ENCODE data around the gene EVI5. TPM values are rescaled to one million over a fixed set of nuclear protein-coding genes. Genes with fewer than 3 reads are reported as not detected.
"Not testable (repeated sequence)": the region's sequence is repeated elsewhere in the genome, so short reads cannot be mapped to it uniquely, and the experiment has no call there.

The EVI5 gene
- total RNA-seq, 1 donor from 2014 or later = 3.5 TPM

DNA sequence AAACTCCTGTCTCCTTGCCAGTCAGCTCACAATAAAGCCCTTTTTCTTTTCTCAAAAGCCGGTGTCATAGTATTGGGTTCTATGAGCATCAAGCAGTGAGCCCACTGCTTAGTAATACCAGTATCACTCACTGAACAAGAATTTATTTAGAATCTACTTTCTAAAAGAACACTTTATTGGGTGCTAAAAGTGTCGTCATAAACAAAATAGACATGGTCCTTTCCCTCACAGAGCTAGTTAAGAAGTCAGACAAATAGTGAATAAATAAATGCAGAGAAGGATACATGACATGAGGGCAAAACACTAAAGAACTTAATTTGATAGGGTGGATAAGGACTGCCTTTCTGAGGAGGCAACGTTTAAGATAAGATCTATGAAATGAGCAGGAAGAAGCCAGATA lies 32.2 kb downstream of the EVI5 start:
- intact Hi-C loops (cut with micrococcal nuclease) = no loop called here

DNA sequence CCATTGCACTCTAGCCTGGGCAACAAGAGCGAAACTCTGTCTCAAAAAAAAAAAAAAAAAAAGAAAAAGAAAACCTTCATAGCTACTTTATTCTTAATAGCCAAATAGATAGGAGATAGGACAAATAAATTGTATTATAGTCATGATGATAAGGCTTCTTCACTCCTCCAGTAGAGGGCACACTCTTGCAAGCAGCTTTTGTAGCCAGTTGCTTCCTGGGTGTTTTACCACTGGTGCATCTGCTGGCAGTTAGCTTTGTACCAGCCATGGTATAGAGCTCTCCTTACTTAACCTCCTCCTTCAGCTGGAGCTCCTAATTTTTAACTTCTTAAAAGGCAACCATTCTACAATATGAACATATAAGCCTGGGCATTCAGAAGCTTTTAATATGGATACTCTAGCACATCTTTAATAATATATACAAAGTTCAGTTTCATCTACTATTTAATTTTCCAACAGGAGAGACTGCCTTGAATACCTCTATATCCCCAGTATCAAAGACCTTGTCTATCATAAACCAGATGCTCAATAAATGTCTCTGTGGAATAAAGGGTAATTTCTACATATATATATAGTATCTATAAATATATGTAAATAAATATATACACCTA lies 35.8 kb downstream of the EVI5 start:
- intact Hi-C loops (cut with micrococcal nuclease) = loop anchor here (1.0 kb wide), 1 partner anchor 69 kb away; no protein-coding TSS in a partner anchor

DNA sequence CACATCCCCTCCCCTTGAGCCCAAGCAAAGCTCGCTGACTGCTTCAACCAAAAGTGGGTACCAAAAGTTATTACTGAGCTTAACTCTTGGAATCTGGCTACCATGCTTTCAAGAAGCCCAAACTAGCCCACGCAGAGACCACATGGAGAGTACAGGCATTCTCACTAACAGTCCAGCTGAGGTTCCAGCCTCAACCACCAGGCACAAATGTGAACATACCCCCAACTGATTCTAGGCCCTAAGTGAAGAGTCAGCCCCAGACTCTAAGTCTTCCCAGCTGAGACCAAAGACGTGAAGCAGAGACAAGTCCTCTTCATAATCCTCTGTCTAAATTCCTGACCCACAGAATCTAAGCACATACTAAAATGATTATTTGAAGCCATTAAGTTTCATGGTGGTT lies 36.8 kb downstream of the EVI5 start:
- intact Hi-C loops (cut with micrococcal nuclease) = no loop called here

DNA sequence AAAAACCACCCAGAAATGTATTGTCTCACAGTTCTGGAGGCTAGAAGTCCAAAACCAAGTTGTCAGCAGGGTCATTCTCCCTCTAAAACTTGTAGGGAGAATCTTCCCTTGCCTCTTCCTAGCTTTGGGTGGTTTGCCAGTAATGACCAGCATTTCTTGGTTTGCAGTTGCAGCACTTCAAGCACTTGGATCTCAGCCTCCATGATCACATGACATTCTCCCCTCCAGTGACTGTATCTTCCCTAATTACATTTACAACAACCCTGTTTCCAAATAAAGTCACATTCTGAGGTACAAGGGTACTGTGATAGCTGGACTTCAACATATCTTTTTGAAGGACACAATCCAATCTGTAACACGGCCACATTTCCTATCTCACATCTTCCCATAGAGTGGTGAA lies 37.2 kb downstream of the EVI5 start:
- intact Hi-C loops (cut with micrococcal nuclease) = no loop called here

DNA sequence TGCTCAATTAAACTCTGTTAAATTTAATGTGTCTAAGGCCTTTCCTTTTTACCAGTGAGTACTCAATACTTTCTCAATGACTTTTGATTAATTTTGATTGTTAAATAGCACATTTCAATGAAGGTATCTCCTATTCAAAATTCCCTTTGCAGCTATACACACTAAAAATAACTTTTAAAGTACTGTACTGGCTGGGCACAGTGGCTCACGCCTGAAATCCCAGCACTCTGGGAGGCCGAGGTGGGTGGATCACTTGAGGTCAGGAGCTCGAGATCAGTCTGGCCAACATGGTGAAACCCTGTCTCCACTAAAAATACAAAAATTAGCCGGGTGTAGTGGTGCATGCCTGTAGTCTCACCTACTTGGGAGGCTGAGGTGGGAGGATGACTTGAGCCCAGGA lies 38.7 kb downstream of the EVI5 start:
- intact Hi-C loops (cut with micrococcal nuclease) = not testable (repeated sequence)

DNA sequence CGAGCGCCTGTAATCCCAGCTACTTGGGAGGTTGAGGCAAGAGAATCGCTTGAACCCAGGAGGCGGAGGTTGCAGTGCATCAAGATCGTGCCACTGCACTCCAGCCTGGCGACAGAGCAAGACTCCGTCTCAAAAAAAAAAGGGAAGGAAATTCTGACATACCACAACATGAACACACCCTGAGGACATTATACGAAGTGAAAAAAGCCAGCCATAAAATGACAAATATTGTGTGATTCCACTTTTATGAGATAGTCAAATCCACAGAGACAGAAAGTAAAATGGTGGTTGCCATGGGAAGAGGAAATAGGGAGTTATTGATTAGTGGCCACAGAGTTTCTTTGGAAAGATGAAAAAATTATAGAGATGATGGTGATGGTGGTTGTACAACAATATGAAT lies 41.7 kb downstream of the EVI5 start:
- intact Hi-C loops (cut with micrococcal nuclease) = no loop called here

DNA sequence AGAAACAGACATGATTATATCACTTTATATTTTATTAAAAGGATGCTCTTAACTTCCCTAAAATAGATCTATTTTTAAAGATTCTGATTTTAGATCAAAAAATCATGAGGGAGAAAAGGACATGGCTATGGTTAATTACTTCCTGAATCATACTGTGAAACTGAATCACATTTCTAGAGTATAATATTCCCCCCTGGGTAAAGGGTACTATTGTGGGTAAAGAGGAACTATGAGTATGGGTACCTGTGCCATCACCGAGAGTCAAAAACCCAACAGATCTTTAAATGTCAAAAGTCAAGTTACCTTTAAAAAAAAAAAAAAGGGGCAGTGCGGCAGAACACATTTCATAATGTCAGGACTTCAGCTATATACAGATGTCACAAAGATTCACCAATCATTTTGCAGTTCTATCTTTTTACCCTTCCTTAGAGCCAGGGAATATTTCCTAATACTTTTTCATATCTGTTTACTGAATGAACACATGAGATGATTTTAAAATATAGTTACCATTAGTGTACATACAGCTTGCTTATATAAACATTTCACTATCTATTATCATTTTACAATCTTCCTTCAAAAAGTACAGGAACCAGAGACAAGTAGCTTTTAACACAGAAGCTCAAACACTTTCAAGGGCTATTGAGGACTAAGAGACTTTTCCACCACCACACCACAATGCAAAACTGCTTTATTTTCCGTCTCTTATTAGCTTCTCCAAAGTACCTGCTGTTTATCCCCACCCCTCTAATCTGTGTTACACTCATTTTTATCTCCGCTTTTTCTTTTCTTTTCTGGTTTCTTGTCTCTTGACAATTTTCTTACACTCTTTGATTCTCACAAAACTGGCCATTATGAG lies 45.0 kb downstream of the EVI5 start:
- intact Hi-C loops (cut with micrococcal nuclease) = no loop called here

DNA sequence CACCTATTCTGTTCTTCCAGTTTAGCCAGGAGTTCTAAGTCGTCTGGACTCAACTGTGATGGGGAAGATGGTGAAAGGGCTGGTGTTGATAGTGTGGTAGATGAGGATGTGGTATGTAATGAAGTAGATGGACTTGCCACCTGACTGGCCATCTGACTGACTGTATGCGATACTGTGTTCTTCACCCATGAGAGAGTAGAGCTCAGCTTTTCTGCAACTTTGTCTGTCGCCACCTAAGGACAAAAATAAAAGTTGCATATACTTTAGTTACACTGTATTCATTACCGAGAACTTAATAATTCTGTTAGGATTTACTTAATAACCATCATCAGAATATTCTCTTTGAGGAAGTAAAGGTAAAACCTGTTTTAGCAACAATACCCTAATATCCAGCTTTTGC lies 48.5 kb downstream of the EVI5 start:
- intact Hi-C loops (cut with micrococcal nuclease) = no loop called here

DNA sequence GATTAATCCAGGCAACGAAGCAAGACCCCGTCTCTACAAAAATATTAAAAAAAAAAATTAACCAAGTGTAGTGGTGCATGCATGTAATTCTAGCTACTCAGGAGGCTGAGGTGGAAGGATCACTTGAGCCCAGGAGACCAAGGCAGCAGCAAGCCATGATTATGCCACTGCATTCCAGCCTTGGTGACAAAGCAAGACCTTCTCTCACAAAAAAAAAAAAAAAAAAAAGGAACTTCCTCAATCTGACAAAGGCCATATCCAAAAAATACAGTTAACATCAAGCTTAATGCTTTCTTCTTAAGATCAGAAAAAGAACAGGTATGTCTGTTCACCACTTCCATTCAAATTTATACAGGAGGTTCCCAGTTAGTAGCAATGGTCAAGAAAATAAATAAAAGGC lies 54.4 kb downstream of the EVI5 start:
- intact Hi-C loops (cut with micrococcal nuclease) = no loop called here

DNA sequence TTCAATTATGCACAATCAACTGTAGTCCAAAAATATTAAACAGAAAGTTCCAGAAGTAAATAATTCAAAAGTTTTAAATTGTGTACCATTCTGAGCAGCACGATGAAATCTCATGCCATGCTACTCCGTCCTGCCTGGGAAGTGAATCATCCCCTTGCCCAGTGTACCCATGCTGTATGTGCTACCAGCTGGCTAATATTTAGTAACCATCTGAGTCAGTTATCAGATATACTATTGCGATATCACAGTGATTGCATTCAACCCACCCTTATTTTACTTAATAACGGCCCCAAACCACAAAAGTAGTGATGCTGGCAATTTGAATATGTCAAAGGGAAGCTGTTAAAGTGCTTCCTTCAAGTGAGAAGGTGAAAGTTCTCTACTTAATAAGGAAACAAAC lies 56.2 kb downstream of the EVI5 start:
- intact Hi-C loops (cut with micrococcal nuclease) = no loop called here

DNA sequence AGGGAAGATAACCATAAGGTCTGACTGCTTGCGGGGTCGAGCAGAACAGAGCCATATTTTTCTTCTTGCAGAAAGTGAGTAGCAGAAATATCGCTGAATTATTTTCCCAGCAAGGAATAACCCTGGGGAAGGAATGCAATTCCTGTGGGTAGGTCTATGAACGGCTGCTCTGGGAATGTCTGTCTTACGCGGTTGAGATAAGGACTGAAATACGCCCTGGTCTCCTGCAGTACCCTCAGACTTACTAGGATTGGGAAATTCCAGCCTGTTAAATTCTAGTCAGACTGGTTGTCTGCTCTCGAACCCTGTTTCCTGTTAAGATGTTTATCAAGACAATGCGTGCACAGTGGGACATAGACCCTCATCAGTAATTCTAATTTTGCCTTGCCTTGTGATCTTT lies 61.2 kb downstream of the EVI5 start:
- intact Hi-C loops (cut with micrococcal nuclease) = not testable (repeated sequence)

DNA sequence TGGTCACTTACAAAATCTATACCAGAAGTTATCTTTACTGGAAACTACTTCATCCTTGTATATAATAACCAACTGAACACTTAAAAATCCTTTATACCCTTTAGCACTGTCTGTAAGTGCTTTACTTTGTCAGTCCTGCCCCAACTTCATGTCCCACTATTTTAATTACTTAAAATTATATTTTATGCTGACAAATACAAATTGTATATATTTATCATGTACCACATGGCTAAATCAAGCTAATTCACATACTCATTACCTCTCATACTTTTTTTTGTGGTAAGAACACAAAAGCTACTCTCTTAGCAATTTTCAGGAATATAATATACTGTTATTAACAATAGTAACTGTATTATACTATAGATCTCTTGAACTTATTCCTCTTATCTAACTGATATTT lies 63.0 kb downstream of the EVI5 start:
- intact Hi-C loops (cut with micrococcal nuclease) = no loop called here

DNA sequence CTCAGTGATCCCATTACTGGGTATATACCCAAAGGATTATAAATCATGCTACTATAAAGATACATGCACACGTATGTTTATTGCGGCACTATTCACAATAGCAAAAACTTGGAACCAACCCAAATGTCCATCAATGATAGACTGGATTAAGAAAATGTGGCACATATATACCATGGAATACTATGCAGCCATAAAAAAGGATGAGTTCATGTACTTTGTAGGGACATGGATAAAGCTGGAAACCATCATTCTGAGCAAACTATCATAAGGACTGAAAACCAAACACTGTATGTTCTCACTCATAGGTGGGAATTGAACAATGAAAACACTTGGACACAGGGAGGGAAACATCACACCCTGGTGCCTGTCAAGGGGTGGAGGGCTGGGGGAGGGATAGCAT lies 63.8 kb downstream of the EVI5 start:
- intact Hi-C loops (cut with micrococcal nuclease) = not testable (repeated sequence)

DNA sequence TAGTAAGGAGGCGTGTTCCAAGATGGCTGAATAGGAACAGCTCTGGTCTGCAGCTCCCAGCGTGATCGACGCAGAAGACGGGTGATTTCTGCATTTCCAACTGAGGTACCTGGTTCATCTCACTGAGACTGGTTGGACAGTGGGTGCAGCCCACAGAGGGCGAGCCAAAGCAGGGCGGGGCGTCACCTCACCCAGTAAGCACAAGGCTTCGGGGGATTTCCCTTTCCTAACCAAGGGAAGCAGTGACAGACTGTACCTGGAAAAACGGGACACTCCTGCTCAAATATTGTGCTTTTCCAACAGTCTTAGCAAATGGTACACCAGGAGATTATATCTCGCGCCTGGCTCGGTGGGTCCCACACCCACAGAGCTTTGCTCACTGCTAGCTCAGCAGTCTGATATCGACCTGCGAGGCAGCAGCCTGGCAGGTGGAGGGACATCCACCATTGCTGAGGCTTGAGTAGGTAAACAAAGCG lies 69.4 kb downstream of the EVI5 start:
- intact Hi-C loops (cut with micrococcal nuclease) = not testable (repeated sequence)

DNA sequence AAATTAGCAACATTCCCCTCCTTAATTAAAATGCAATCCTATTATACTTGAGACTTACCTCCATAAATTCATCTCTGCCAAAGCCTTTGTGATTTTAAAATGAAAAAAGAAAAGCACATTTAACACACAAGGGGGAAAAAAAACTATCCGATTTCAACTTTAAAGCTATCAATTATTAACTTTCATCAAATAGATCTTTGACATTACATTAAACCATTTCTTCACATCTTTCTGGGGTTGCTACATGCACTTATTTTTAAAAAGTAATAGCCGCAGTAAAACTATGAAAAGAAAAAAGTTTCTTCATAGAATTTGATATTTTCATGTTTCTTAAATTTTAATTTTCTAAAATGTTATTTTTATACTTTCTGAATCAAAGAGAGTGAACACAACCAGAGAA lies 71.0 kb downstream of the EVI5 start:
- intact Hi-C loops (cut with micrococcal nuclease) = no loop called here

DNA sequence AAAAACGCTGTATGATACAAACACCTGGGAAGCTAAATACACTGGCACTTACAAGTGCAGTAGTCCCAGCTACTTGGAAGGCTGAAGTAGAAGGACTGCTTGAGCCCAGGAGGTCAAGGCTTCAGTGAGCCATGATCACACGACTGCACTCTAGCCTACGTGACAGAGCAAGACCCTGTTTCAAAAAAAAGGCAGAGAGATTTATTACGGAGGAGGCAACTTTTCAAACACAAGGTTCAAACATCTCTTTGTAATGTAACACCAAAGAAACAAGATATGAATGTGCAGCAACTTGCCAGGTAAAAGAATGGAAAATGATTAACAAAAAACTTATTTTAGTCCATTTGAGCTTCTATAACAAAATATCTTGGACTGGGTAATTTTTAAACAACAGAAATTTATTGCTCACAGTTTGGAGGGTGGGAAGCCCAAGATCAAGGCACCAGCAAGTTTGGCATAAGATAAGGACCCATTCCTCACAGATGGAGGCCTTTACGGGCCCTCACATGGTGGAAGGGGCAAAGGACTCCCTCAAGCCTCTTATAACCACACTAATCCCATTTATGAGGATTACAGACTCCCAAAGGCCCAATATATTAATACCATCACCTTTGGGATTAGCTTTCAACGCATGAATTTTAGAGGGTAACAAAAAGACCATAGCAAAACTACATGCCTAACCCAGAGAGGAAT lies 73.3 kb downstream of the EVI5 start:
- intact Hi-C loops (cut with micrococcal nuclease) = no loop called here

DNA sequence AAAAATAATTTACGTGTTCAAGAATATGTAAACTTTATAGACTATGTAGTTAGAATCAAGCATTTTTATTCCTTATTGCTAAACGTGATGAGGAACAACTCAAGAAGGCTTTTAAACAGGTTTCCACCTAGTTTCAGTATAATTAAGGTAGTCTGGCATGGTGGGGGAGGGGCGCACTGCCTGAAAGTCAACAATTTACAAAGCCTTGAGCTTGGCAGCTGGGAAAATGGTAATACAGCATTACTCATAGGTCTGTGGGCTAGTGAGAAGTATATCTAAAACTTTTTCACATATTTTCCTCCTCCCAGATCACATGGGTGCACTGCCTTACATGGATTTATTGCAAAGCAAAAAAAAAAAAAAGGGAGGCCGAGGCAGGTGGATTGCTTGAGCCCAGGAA lies 75.2 kb downstream of the EVI5 start:
- intact Hi-C loops (cut with micrococcal nuclease) = no loop called here

DNA sequence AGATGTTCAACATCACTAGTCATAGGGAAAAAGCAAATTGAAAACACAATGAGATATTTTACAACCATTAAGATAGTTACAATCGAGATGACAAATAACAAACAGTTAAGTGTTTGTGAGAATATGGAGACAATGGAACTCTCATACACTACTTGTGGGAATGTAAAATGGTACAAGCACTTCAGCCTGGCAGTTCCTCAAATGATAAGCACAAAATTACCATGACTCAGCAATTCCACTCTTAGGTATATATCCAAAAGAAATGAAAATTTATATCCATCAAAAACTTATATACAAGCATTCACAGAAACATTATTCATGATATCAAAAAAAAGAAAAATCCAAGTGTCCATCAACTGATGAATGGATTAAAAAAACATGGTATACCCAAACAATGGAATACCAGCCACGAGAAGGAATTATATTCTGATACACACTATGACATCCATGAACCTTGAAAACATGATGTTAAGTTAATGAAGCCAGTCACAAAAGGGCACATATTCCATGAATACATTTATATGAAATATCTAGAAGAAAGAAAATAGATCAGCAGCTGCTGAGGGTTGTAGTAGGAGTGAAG lies 76.4 kb downstream of the EVI5 start:
- intact Hi-C loops (cut with micrococcal nuclease) = no loop called here

DNA sequence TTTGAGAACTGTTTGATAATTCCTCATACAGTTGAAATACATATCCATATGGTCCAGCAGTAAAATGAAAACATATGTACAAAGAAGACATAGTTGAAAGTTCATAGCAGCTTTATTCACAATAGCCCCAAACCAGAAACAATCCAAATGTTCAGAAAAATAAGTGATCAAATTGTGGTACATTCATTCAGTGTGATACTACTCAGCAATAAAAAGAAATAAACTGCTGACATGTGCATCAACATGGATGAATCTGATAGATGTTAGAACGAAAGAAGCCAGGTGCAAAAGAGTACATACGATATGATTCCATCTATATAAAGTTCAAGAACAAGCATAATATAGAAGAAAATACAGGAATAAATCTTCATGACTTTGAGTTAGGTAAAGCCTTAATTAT lies 77.2 kb downstream of the EVI5 start:
- intact Hi-C loops (cut with micrococcal nuclease) = no loop called here

DNA sequence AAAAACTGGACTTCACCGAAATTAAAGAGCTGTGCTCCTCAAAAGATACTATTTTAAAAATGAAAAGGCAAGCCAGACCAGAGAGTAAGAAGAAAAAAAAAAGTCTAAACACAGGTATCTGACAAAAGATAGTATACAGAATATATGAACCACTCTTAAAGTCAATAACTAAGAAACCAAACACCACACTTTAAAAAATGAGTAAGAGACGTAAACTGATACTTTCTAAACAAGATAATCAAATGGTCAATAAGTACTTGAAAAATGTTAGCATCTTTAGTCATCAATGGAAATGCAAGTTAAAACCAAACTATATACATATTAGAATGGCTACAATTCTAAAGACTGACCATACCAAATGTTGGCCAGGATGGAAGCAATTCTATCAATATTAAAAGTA lies 77.6 kb downstream of the EVI5 start:
- intact Hi-C loops (cut with micrococcal nuclease) = no loop called here

DNA sequence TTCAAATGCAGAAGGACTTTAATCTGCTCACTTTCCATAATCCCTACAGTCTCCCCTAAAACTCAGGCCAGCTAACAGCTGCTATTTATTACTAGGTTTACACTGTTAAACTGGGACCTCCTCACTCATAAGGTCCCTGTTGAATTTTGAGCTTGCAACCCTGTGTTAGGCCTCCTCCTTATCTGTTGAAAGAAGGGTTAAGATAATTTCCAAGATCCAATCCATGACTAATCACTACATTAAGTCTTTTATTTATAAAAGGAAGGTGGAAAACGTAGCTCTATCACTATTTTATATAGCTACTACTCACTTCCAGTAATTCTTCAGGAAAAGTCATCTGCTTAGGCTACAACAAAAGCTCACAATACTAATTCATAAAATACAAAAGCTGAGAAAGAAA lies 79.5 kb downstream of the EVI5 start:
- intact Hi-C loops (cut with micrococcal nuclease) = no loop called here

DNA sequence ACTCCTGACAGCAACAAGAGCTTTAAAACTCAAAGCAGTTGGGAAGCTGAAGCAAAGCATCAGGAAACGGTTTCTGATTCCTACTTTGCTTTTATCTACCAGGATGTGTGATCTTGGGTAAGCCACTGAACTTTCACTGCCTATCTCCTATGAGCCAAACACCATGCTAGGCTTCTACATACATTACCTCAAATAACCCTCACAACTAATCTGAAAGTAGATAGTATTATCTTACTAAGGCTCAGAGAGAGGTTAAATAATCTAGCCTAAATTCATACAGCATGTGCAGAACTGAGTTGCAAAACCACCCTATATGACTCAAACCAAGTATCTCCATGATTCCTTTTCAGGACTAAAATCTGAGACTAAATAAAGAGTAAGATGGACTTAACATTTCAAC lies 83.8 kb downstream of the EVI5 start:
- intact Hi-C loops (cut with micrococcal nuclease) = no loop called here

Data from T-helper 2 cell treated with Interferon-gamma antibody and Interleukin-4, amounts not matched to agents 100 ng/mL and 5 ng/mL, for 36 hours (primary cell).